HG02678 (cell line): Measurements from ENCODE around the gene PDE6C.
"Not testable (repeated sequence)": the region's sequence is repeated elsewhere in the genome, so short reads cannot be mapped to it uniquely, and the experiment has no call there.

Experiments
- ATAC-seq: cut with Tn5 transposase; IDR thresholded peaks from one replicate; pipeline ENCODE4 v1.9.1; 2021; ENCODE audit warnings: mild to moderate bottlenecking, moderate library complexity; ENCODE audit not compliant: unreplicated experiment

The PDE6C gene

DNA sequence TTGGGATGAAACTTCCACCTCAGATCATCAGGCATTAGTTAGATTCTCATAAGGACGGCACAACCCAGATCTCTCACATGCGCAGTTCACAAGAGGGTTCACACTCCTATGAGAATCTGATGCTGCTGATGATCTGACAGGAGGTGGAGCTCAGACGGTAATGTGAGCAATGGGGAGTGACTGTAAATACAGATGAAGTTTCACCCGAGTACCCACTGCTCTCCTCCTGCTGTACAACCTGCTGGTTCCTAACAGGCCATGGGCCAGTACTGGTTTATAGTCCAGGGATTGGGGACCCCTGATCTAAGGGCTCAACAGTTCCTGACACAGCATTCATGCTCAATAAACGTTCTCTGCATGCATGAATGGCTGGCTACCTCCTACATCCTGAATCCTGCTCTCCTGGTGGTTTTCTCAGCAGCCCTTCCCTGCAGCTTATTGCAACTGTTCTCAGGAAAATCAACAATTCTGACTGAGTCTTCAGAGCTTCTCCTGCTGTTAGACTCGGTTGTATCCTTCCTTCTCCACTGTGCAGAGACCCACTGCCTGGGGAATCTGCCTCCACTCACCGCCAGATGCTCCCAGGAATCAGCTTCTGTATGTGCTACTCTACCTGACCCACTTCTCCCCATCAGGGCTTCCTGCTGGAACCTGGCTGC, 17.4 kb downstream of the PDE6C start:
- no peak for ATAC-seq

GRCh38 chr10:93630625-93631557, 18.6 kb downstream of the PDE6C start:
- no peak for ATAC-seq

GRCh38 chr10:93639791-93640190, 27.5 kb downstream of the PDE6C start:
- no peak for ATAC-seq

DNA sequence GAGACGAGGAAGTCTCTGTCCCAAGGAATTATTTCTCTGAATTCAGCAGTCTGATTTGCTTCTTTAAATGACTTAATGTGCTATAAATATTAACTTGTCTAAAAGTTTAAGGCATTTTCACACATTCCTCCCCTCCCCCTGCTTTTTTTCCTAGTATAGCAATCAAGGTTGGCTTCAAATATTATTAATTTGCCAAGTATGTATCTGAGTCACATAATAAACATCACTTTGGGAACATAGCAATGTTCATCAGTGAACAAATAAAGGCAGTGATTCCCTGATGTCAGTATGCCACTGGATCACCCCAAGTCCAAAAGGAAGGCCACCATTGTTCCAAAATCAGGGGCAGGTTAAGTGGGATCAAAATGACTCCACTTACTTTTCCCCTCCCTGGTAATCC, 40.5 kb downstream of the PDE6C start:
- ATAC-seq, result no peak

DNA sequence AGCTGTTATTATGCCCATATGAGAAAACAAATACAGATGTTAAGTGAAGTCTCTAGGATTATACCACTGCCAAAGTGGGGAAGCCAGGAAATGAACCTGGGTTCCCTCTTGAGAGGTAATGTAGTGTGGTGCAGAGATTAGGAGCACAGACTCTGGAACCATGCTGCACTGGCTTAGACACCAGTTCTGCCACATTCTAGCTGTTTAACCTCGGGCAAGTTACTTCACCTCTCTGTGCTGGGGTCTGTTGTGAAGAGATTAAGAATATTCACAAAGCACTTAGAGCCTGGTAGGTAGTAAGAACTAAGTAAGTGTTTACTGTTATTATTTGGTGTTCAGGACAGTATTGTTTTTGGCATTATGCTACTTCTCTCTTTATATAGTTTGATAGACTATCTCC, 41.9 kb downstream of the PDE6C start:
- no peak for ATAC-seq

- ATAC-seq, result no peak
Measured at GRCh38 chr10:93656155-93656554, 43.8 kb downstream of the PDE6C start.

- ATAC-seq, result no peak
Measured at GRCh38 chr10:93657757-93658156, 45.4 kb downstream of the PDE6C start.

DNA sequence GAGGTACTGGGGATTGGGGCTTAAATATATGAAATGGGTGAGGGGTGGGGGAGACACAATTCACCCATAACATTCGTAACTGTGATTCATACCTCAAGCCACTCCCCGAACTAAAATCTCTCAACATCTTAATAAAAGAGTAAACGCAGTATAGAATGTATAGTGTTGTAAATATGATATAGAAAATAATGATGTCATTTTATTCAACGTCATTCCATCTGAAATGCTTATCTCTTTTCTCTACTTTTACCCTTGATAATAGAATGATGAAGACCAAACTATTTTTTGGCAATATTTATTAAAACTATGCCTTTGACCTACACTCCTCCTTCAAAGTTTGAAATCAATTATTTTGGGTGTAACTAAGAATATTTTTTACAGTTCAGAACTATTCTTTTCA, 53.7 kb downstream of the PDE6C start:
- ATAC-seq, result no peak

DNA sequence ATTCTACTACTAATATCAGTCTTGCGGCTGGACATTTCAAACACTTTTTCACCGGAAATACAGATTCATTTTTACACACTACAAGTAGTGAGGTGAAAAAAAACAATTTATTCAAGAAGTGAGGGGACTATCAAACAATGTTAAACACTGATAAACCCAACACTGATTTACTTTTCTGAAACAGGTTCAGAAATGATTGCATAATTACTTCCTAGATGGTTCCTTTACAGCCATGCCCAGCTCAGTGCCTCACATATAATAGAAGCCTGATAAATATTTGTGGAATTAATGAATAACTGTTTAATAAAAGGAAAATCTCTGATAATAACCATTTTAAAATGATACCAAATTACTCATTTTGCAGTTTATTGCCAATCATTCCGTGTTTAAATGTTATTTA, 55.5 kb downstream of the PDE6C start:
- ATAC-seq, result no peak

- ATAC-seq, result no peak
Measured at GRCh38 chr10:93670372-93670771, 58.0 kb downstream of the PDE6C start.

DNA sequence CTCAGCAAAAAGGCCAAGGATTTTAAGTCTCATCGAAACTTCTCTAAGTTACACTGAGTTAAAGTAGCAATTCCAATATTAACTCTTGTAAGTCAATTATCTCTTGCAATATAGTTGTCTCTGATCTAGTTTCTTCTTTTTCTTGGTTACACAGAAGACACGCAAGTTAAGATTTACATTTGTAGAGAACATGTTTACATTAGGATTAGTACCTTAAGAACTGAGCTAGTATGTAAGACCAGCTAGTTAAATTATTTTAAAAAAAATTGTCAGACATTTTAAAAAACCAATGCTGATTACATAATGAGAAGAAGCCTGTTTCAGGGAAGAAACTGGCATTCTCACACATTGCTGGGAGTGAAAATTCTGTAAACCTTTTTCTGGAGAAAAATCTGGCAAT, 58.7 kb downstream of the PDE6C start:
- ATAC-seq, result no peak

- ATAC-seq, result no peak
Measured at GRCh38 chr10:93672022-93672678, 59.8 kb downstream of the PDE6C start.

DNA sequence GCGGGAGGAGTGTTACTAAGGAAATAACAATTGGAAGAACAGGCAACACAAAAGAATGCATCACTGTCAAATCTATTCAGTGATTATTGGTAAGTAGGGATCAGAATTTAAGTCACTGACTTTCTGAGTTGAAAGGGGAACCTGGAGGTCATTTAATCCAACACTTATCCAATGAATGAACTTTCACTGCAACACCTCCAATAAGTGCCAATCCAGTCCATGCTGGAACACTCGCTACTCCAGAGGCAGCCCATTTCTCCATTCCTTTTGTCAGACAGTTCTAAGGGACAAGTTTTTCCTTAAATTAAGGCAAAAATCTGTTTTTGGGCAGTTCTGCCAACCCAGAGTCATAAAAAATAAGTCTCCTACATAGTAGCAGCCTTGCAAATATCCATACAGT, 60.6 kb downstream of the PDE6C start:
- no peak for ATAC-seq

DNA sequence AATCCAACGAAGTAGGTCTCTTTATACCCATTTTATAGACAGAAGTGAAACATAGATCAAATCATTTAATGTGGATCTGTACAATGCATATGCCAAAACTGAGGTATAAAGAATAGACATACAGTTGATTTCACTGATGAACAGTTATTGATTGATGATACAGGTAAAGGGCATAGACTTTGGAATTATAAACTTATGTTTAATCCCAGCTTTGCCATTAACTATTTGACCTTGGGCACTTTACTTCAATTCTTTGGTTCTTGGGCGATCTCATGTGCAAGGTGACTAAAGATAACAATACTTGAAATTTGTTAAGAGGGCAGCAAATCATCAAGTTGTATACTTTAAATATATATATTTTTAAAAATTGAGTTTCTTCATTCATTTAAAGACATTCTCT, 61.5 kb downstream of the PDE6C start:
- no peak for ATAC-seq

DNA sequence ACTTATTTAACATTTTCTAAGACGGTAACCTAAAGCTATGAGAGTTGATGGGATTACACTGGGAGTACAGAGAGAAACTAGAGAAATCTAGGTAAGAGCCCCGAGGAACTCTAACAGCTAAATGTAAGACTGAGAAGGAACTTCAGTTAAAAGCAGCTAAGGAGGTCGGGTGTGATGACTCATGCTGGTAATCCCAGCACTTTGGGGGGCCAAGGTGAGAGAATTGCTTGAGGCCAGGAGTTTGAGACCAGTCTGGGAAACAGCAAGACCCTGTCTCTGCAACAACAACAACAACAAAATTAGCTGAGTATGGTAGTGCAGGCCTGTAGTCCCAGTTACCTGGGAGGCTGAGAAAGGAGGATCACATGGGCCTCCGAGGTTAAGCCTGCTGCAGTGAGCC, 66.0 kb downstream of the PDE6C start:
- no peak for ATAC-seq

DNA sequence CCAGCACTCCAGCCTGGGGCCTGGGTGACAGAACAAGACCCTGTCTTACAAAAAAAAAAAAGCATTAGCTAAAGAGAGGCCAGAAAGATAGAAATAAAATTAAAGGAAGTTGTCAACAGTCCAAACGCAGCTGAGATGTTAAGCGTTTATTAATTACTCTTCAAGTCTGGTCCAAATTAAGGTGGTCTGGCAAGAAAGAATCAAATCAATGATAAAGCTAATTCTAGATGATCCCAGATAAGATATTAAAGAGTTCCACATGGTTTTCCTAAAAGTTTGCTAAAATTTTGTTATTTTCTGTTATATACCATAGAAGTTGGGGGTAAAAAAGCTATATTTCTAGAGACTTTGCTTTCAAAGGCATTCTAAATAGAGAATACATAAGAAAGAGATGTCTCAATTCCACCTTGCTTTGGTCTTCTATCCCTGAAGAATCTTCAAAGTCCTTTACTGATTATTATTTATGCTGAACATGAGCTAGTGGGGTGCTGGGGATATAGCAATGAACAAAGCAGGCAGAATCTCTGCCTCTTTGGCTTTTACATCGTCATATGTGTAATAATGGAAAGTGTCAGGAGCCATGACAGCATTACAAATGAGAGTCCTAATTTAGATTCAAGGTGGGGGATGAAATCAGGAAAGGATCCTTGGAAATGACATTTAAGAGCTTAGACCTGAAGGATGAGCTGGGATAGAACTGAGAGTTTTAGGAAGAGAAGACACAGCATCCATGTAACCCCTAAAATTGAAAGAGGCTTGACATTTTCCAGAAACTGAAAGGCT, 66.7 kb downstream of the PDE6C start:
- no peak for ATAC-seq

DNA sequence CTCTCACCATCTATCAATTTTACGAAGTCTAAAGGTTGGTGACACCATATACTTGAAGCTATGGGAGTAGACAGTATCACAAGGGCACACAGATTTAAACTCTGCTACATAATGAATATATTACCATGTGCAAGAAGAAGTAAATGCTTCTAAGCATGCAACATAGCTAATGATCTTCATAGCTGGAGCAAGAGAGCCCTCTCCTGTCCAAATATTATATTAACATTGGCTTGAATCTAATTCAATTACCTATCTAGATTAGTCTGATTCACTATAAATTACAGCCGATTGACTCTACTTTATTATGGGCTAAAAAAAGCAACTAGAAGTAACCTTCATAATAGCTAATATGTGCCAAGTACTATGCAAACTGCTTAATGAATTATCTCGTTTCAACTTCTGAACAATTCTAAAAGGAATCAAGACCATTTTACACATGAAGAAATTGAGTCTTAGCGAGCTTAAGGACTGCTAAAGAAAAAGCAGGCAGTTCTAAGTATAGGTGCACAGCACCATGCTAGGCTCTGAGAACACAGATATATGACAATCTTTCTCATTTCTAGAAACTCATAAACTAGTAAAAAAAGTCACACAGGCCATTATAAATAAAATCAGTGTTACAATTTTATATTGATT, 68.2 kb downstream of the PDE6C start:
- no peak for ATAC-seq

- ATAC-seq, result no peak
Measured at GRCh38 chr10:93687737-93688136, 75.4 kb downstream of the PDE6C start.

DNA sequence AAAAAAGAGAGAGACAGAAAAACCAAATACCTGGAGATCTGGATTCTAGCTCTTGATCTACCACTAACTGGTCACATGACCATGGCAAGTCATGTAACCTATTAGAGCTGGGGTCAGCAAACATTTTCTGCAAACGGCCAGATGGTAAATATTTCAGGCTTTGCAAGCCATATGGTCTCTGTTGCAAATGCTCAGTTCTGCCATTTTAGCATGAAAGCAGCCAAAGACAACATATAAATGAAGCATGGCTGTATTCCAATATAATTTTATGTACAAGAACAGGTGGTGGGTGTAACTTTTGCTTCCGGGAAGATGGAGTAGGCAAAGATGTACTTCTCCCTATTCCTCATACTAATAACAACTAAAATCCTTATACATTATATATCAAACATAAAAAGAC, 83.4 kb downstream of the PDE6C start:
- no peak for ATAC-seq

DNA sequence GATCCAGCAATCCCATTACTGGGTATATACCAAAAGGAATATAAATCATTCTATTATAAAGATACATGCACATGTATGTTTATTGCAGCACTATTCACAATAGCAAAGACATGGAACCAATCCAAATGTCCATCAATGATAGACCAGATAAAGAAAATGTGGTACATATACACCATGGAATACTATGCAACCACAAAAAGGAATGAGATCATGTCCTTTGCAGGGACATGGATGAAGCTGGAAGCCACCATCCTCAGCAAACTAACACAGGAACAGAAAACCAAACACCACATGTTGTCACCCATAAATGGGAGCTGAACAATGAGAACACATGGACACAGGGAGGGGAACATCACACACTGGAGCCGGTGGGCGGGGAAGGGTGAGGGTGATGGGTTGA, 84.2 kb downstream of the PDE6C start:
- ATAC-seq, result not testable (repeated sequence)

DNA sequence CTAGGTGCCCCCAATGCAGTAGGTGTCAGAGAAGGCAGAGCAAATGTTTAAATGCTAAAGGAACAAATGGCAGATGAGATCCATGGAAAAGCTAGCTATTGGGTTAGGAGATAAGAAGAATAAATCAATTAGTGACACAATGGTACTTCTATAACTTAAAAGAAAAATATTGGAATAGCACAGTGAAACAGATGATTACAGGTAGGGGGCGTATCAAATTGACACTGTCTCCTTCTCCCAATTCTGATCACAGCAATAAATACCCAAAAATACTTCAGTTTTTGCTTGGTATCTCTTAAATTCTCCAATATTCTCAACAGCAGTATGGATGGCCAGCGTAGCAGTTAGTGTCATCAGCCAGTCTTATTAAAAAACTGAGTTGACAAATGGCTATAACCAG, 84.9 kb downstream of the PDE6C start:
- ATAC-seq, result no peak
